A673 (cell line): ENCODE measurements around the gene PDPR.
"Not testable (repeated sequence)": the region's sequence is repeated elsewhere in the genome, so short reads cannot be mapped to it uniquely, and the experiment has no call there.

Experiments used
- EZH2 ChIP-seq: fragments of 200-600 bp; sonication (generic); IDR thresholded peaks from 2 replicates; pipeline ENCODE4 v1.6.1; 2017; ENCODE audit warnings: borderline replicate concordance, low read depth, mild to moderate bottlenecking, mixed read lengths, antibody characterized with exemption, low read length; ENCODE audit not compliant: poor library complexity, severe bottlenecking
- TF ChIP-seq, protein P1 (sequence below): fragments of 300-800, 200-600 bp; sonication (generic); conservative IDR thresholded peaks from 2 replicates; pipeline ENCODE4 v1.5.1; 2017; ENCODE audit warnings: low read depth, mild to moderate bottlenecking, antibody characterized with exemption, low read length, moderate library complexity, mixed read lengths

DNA sequence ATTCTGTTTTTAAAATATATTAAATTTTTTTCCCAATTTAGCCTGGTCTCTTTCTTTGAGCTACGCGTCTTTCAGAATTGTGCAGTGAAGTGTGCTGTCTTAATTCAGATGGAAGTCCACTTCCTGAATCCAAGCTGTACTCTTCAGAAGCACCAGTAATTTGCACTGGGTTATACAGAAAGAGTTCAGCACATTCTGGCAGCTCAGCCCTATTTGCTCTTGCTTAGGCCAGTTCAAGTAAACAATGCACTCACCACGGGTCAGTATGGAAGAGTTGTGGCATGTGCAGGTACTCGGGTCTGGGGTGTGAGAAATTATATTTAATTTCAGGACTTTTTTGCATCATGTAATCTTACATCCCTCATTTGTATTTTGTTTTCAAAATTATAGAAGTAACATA is 25.3 kb upstream of the PDPR start:
- TF ChIP-seq, protein P1, sequence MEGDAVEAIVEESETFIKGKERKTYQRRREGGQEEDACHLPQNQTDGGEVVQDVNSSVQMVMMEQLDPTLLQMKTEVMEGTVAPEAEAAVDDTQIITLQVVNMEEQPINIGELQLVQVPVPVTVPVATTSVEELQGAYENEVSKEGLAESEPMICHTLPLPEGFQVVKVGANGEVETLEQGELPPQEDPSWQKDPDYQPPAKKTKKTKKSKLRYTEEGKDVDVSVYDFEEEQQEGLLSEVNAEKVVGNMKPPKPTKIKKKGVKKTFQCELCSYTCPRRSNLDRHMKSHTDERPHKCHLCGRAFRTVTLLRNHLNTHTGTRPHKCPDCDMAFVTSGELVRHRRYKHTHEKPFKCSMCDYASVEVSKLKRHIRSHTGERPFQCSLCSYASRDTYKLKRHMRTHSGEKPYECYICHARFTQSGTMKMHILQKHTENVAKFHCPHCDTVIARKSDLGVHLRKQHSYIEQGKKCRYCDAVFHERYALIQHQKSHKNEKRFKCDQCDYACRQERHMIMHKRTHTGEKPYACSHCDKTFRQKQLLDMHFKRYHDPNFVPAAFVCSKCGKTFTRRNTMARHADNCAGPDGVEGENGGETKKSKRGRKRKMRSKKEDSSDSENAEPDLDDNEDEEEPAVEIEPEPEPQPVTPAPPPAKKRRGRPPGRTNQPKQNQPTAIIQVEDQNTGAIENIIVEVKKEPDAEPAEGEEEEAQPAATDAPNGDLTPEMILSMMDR: not testable (repeated sequence)
- not testable (repeated sequence) for TF ChIP-seq EZH2
